ENCODE results near the gene GSN.

DNA sequence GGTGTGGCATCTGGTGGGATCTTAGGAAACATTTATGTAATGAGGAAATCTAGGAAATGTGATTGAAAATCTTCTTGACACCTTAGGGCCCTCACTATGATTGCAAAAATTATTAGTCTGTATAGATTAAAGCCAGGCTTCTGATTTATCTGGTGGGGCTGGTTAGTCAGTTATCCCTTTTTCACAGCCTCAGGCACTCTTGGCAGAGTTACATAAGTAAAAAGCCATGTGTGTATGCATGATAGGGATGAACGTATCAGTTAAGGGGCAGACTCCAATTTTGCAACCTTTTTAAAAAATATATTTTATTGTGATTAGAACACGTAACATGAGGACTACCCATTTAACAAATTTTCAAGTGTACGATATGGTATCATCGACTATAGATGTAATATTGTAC lies 35.7 kb upstream of the GSN start:
- TF ChIP-seq CTCF (IDR thresholded peaks at IDR 0.05) (no peak), ZFX (IDR thresholded peaks at IDR 0.05; ENCODE audit: borderline replicate concordance) (no peak)
